ENCODE data around the gene HUNK. TPM values are rescaled to one million over a fixed set of nuclear protein-coding genes. Genes with fewer than 3 reads are reported as not detected.
A peak's percentile ranks its signal among the peaks of the same experiment; 100 is the strongest.

The HUNK gene
- total RNA-seq, 1 donor from 2014 or later: 2.0 TPM

- Histone ChIP-seq H3K27ac (no peak overlapping the region), H3K9me3 (no peaks in the 10 kb centered on the region), H3K4me3 (no peak overlapping the region), H3K36me3 (no peaks in the 10 kb centered on the region), H3K4me1 (no peaks in the 10 kb centered on the region), H3K27me3 (no peaks in the 10 kb centered on the region)
- no peak for TF ChIP-seq CTCF (IDR thresholded peaks at IDR 0.05)
- intact Hi-C loops (cut with DNase I): no loop called here
- no peak for DNase-seq
- peak; percentile 30 for ATAC-seq
These were observed 59.0 kb downstream of the HUNK start for GRCh38 chr21:31931644-31932469.

GRCh38 chr21:31932470-31932764 is 59.6 kb downstream of the HUNK start:
- intact Hi-C loops (cut with DNase I): no loop called here
- H3K4me1 ChIP-seq: no peaks in the 10 kb centered on the region
- DNase-seq (no peak), ATAC-seq (no peak)
- no peak for TF ChIP-seq CTCF (IDR thresholded peaks at IDR 0.05)
- H3K4me3 ChIP-seq: no peak overlapping the region
- H3K27me3 ChIP-seq: no peaks in the 10 kb centered on the region
- H3K27ac ChIP-seq: no peak overlapping the region
- no peaks in the 10 kb centered on the region for H3K36me3 ChIP-seq
- no peaks in the 10 kb centered on the region for H3K9me3 ChIP-seq

GRCh38 chr21:31937303-31937702 is 64.5 kb downstream of the HUNK start:
- no peaks in the 10 kb centered on the region for H3K9me3 ChIP-seq
- no peak for TF ChIP-seq CTCF (IDR thresholded peaks at IDR 0.05)
- ATAC-seq (no peak), DNase-seq (no peak)
- no peaks in the 10 kb centered on the region for H3K4me1 ChIP-seq
- no peak overlapping the region for H3K4me3 ChIP-seq
- H3K27ac ChIP-seq: no peak overlapping the region
- no peaks in the 10 kb centered on the region for H3K36me3 ChIP-seq
- no peaks in the 10 kb centered on the region for H3K27me3 ChIP-seq
- intact Hi-C loops (cut with DNase I): no loop called here

GRCh38 chr21:31938330-31939301 is 65.8 kb downstream of the HUNK start:
- no peak for TF ChIP-seq CTCF (IDR thresholded peaks at IDR 0.05)
- Histone ChIP-seq H3K27me3 (no peaks in the 10 kb centered on the region), H3K9me3 (no peaks in the 10 kb centered on the region), H3K4me3 (no peak overlapping the region), H3K4me1 (no peaks in the 10 kb centered on the region), H3K36me3 (no peaks in the 10 kb centered on the region), H3K27ac (no peak overlapping the region)
- no peak for ATAC-seq
- intact Hi-C loops (cut with DNase I): no loop called here
- no peak for DNase-seq

GRCh38 chr21:31941694-31942093 is 68.9 kb downstream of the HUNK start:
- no peaks in the 10 kb centered on the region for H3K9me3 ChIP-seq
- no peak for TF ChIP-seq CTCF (IDR thresholded peaks at IDR 0.05)
- no peak for ATAC-seq
- no peaks in the 10 kb centered on the region for H3K27me3 ChIP-seq
- intact Hi-C loops (cut with DNase I): no loop called here
- no peaks in the 10 kb centered on the region for H3K36me3 ChIP-seq
- H3K27ac ChIP-seq: no peak overlapping the region
- H3K4me1 ChIP-seq: no peaks in the 10 kb centered on the region
- no peak for DNase-seq
- no peak overlapping the region for H3K4me3 ChIP-seq
